Glutamatergic neuron (in vitro differentiated cells): ENCODE results near the gene PRRG2. TPM values are rescaled to one million over a fixed set of nuclear protein-coding genes. Genes with fewer than 3 reads are reported as not detected.

ENCODE experiments used
- DNase-seq: peaks from one replicate; pipeline ENCODE4 v3.0.0; 2022
- H3K27ac Mint-ChIP-seq: one replicate; pipeline ENCODE4 v1.8.0; 2020; ENCODE audit warnings: mild to moderate bottlenecking, mixed read lengths, inconsistent platforms; ENCODE audit not compliant: unreplicated experiment
- H3K27me3 Mint-ChIP-seq: one replicate; pipeline ENCODE4 v1.8.0; 2020; ENCODE audit warnings: mild to moderate bottlenecking, moderate library complexity, mixed read lengths, inconsistent platforms; ENCODE audit not compliant: unreplicated experiment
- H3K36me3 Mint-ChIP-seq: one replicate; pipeline ENCODE4 v1.8.0; 2020; ENCODE audit warnings: mild to moderate bottlenecking, mixed read lengths, inconsistent platforms; ENCODE audit not compliant: unreplicated experiment
- H3K4me1 Mint-ChIP-seq: one replicate; pipeline ENCODE4 v1.8.0; 2020; ENCODE audit warnings: mild to moderate bottlenecking, low read depth, mixed read lengths, inconsistent platforms; ENCODE audit not compliant: unreplicated experiment
- H3K4me3 Mint-ChIP-seq: one replicate; pipeline ENCODE4 v1.8.0; 2020; ENCODE audit warnings: mild to moderate bottlenecking, mixed read lengths, inconsistent platforms; ENCODE audit not compliant: unreplicated experiment
- H3K9me3 Mint-ChIP-seq: one replicate; pipeline ENCODE4 v1.8.0; 2020; ENCODE audit warnings: mild to moderate bottlenecking, moderate library complexity, mixed read lengths, inconsistent platforms; ENCODE audit not compliant: unreplicated experiment
- total RNA-seq: library from RNA; stranded (reverse); fragmentation: NEBNext Ultra II Directional; extraction: Animal tissue kit (Norgen Biotek cat#: 25700); gene quantifications from one replicate; pipeline ENCODE4 v1.2.1, GENCODE V29; 2021; ENCODE audit not compliant: unreplicated experiment
- TF ChIP-seq, protein P1 (sequence below): fragments of 200-600 bp; sonication (generic); IDR thresholded peaks from one replicate; pipeline ENCODE4 v1.5.0; 2021; ENCODE audit not compliant: partially characterized antibody, unreplicated experiment

Gene PRRG2
- total RNA-seq, 1 donor from 2014 or later, result 0.29 TPM

GRCh38 chr19:49544154-49544553 is 37.0 kb upstream of the PRRG2 start:
- H3K4me1 Mint-ChIP-seq, result peaks cover 2% of the 10 kb centered on the region
- no peak for DNase-seq
- H3K4me3 Mint-ChIP-seq, result peak overlapping the region; percentile 22
- peaks cover 1% of the 10 kb centered on the region for H3K9me3 Mint-ChIP-seq
- H3K36me3 Mint-ChIP-seq, result no peaks in the 10 kb centered on the region
- TF ChIP-seq, protein P1, sequence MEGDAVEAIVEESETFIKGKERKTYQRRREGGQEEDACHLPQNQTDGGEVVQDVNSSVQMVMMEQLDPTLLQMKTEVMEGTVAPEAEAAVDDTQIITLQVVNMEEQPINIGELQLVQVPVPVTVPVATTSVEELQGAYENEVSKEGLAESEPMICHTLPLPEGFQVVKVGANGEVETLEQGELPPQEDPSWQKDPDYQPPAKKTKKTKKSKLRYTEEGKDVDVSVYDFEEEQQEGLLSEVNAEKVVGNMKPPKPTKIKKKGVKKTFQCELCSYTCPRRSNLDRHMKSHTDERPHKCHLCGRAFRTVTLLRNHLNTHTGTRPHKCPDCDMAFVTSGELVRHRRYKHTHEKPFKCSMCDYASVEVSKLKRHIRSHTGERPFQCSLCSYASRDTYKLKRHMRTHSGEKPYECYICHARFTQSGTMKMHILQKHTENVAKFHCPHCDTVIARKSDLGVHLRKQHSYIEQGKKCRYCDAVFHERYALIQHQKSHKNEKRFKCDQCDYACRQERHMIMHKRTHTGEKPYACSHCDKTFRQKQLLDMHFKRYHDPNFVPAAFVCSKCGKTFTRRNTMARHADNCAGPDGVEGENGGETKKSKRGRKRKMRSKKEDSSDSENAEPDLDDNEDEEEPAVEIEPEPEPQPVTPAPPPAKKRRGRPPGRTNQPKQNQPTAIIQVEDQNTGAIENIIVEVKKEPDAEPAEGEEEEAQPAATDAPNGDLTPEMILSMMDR, result no peak
- H3K27ac Mint-ChIP-seq, result no peak overlapping the region
- H3K27me3 Mint-ChIP-seq, result no peaks in the 10 kb centered on the region

DNA sequence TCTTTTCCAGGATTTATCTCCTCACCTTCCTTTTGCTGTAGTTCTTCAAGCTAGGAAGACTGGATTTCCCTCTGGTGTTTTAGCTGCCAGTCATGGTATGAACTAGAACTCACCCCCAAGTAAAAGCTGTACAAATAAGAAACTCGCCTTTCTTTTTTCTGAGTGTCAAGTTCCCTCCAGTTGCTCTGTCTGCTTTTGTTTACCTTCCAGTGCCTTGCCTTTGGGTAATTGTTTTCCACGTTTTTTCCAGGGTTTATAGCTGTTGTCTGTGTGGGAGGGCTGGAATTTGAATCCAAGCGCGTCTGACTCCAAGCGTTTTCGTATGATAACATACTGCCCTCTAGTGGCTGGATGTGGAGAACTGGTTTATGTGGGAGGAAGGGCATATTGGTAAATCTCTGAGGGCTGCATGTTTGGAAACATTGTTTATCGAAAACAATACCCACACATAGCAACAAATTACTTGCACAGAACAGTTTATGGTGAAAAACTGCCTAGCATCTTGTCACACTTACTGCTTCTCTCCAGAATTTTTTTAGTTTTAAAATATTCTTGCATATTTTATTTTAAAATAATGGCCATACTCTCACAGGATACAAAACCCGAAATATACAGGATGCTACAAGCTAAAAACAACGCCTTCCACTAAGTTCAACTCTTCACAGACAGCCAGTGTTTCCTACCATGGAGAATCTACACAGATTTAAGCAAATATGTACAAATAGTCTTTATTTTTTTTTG is 34.1 kb upstream of the PRRG2 start:
- Mint-ChIP-seq H3K9me3 (peaks cover 1% of the 10 kb centered on the region), H3K27me3 (no peaks in the 10 kb centered on the region), H3K36me3 (no peaks in the 10 kb centered on the region), H3K4me3 (peak overlapping the region; percentile 50), H3K27ac (peak overlapping the region; percentile 77), H3K4me1 (peaks cover 2% of the 10 kb centered on the region)
- TF ChIP-seq, protein P1, result peak; percentile 86
- DNase-seq, result peak; percentile 57

- TF ChIP-seq, protein P1, result no peak
- Mint-ChIP-seq H3K27me3 (no peaks in the 10 kb centered on the region), H3K4me1 (peaks cover 5% of the 10 kb centered on the region), H3K9me3 (peaks cover 5% of the 10 kb centered on the region), H3K4me3 (no peak overlapping the region), H3K27ac (no peak overlapping the region), H3K36me3 (no peaks in the 10 kb centered on the region)
- DNase-seq, result no peak
Measured at GRCh38 chr19:49549045-49549444, 32.1 kb upstream of the PRRG2 start.

DNA sequence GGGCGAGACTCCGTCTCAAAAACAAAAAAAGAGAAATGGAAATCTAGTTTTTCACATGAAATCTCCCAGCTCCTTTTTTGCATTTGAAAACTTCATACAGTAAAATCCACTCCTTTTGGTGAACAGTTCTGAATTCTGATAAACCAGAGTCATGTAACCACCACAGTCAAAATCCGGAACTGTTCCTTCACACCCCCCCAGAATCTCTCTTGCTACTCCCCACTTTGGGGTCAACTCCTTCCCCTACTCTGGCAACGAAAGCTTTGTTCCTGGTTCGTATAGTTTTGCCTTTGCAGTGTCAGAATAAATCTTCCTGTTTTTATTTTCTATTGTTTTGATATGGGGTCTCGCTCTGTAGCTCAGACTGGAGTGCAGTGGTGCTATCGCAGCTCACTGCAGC is 29.6 kb upstream of the PRRG2 start:
- Mint-ChIP-seq H3K4me3 (no peak overlapping the region), H3K27ac (no peak overlapping the region), H3K4me1 (peaks cover 5% of the 10 kb centered on the region), H3K9me3 (peaks cover 5% of the 10 kb centered on the region), H3K36me3 (peaks cover 5% of the 10 kb centered on the region), H3K27me3 (peaks cover 6% of the 10 kb centered on the region)
- DNase-seq, result no peak
- TF ChIP-seq, protein P1, result no peak

DNA sequence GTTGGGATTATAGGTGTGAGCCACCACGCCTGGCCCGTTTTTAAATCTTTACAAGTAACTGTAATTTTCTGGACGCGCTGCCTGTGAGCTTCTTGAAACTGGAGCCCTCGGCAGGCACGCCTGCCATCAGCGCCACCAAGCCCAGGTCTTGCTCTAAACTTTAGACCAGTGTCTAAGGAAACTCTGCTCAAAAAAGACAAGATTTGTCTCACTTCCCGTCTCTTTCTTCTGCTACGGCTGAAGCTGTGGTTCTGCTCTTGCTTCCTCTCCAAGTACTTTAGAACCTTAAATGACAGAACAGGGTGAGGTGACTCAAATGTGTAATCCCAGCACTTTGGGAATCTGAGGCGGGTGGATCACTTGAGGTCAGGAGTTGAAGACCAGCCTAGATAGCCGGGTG is 28.4 kb upstream of the PRRG2 start:
- H3K36me3 Mint-ChIP-seq, result peaks cover 9% of the 10 kb centered on the region
- DNase-seq, result no peak
- TF ChIP-seq, protein P1, result no peak
- no peak overlapping the region for H3K4me3 Mint-ChIP-seq
- H3K27ac Mint-ChIP-seq, result no peak overlapping the region
- peaks cover 8% of the 10 kb centered on the region for H3K9me3 Mint-ChIP-seq
- peaks cover 6% of the 10 kb centered on the region for H3K4me1 Mint-ChIP-seq
- H3K27me3 Mint-ChIP-seq, result peaks cover 10% of the 10 kb centered on the region
